Measurements from ENCODE around the gene PLEK.

The PLEK gene

GRCh38 chr2:68428746-68429145 lies 63.7 kb downstream of the PLEK start:
- Histone ChIP-seq H3K9me3 (ENCODE audit: control insufficient read depth, insufficient read depth, low read depth, low read length) (no peaks in the 10 kb centered on the region), H3K27ac (ENCODE audit: extremely low read depth, low read depth, low read length) (no peak overlapping the region), H3K4me3 (ENCODE audit: low read depth, low read length) (no peak overlapping the region), H3K36me3 (ENCODE audit: control insufficient read depth in 2 of 2, insufficient read depth in 1 of 2, low read length in 2 of 2) (no peaks in the 10 kb centered on the region), H3K4me1 (ENCODE audit: control insufficient read depth, insufficient read depth, low read length) (no peaks in the 10 kb centered on the region)
- TF ChIP-seq MZF1 (tag by site-specific recombination; IDR thresholded peaks at IDR 0.05; ENCODE audit: borderline replicate concordance) = no peak
- ChIA-PET POLR2A (no interaction called here), CTCF (interaction anchor here (1.7 kb wide), 1 partner anchor 12 kb away, joined by 9 read pairs; no protein-coding TSS in a partner anchor)

- ChIA-PET CTCF (interaction anchor here (1.7 kb wide), 1 partner anchor 12 kb away, joined by 9 read pairs; no protein-coding TSS in a partner anchor), POLR2A (no interaction called here)
- Histone ChIP-seq H3K9me3 (ENCODE audit: control insufficient read depth, insufficient read depth, low read depth, low read length) (no peaks in the 10 kb centered on the region), H3K4me3 (ENCODE audit: low read depth, low read length) (no peak overlapping the region), H3K36me3 (ENCODE audit: control insufficient read depth in 2 of 2, insufficient read depth in 1 of 2, low read length in 2 of 2) (no peaks in the 10 kb centered on the region), H3K27ac (ENCODE audit: extremely low read depth, low read depth, low read length) (no peak overlapping the region), H3K4me1 (ENCODE audit: control insufficient read depth, insufficient read depth, low read length) (no peaks in the 10 kb centered on the region)
- TF ChIP-seq ZNF423 (tag by site-specific recombination; IDR thresholded peaks at IDR 0.05) (no peak), ZNF785 (tag by site-specific recombination; IDR thresholded peaks at IDR 0.05) (no peak), ZNF610 (tag by site-specific recombination; IDR thresholded peaks at IDR 0.05; ENCODE audit: borderline replicate concordance) (no peak), ZNF18 (tag by site-specific recombination; IDR thresholded peaks at IDR 0.05) (no peak), MEIS1 (CRISPR knock-in tag; IDR thresholded peaks at IDR 0.05; ENCODE audit: borderline replicate concordance) (no peak)
Observed at GRCh38 chr2:68429311-68429826, 64.3 kb downstream of the PLEK start.

GRCh38 chr2:68431316-68431972 lies 66.4 kb downstream of the PLEK start:
- POLR2A ChIA-PET = no interaction called here
- H3K4me1 ChIP-seq (ENCODE audit: control insufficient read depth, insufficient read depth, low read length) = no peaks in the 10 kb centered on the region
- CTCF ChIA-PET = interaction anchor here (1.0 kb wide), 1 partner anchor 10 kb away, joined by 3 read pairs; no protein-coding TSS in a partner anchor

More at GRCh38 chr2:68431316-68431972, 66.4 kb downstream of the PLEK start:
- no peak for TF ChIP-seq ZNF707 (tag by site-specific recombination; IDR thresholded peaks at IDR 0.05)
- no peak for TF ChIP-seq ZNF747 (tag by site-specific recombination; IDR thresholded peaks at IDR 0.05)
- TF ChIP-seq ZNF768 (tag by site-specific recombination; IDR thresholded peaks at IDR 0.05) = no peak
- TF ChIP-seq, protein P1, sequence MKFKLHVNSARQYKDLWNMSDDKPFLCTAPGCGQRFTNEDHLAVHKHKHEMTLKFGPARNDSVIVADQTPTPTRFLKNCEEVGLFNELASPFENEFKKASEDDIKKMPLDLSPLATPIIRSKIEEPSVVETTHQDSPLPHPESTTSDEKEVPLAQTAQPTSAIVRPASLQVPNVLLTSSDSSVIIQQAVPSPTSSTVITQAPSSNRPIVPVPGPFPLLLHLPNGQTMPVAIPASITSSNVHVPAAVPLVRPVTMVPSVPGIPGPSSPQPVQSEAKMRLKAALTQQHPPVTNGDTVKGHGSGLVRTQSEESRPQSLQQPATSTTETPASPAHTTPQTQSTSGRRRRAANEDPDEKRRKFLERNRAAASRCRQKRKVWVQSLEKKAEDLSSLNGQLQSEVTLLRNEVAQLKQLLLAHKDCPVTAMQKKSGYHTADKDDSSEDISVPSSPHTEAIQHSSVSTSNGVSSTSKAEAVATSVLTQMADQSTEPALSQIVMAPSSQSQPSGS (tag by site-specific recombination; IDR thresholded peaks at IDR 0.05; ENCODE audit: low read depth) = no peak
- no peak for TF ChIP-seq ZNF670 (tag by site-specific recombination; IDR thresholded peaks at IDR 0.05; ENCODE audit: low read depth)
- TF ChIP-seq ZNF843 (tag by site-specific recombination; IDR thresholded peaks at IDR 0.05) = no peak
- no peak for TF ChIP-seq ZNF692 (tag by site-specific recombination; IDR thresholded peaks at IDR 0.05)
- no peak for TF ChIP-seq ZNF37A (tag by site-specific recombination; IDR thresholded peaks at IDR 0.05)
- TF ChIP-seq ZNF677 (tag by site-specific recombination; IDR thresholded peaks at IDR 0.05) = no peak
- TF ChIP-seq ZNF157 (tag by site-specific recombination; IDR thresholded peaks at IDR 0.05) = no peak
- no peak for TF ChIP-seq ZSCAN30 (tag by site-specific recombination; IDR thresholded peaks at IDR 0.05)
- TF ChIP-seq YY2 (tag by site-specific recombination; IDR thresholded peaks at IDR 0.05) = no peak
- H3K36me3 ChIP-seq (ENCODE audit: control insufficient read depth in 2 of 2, insufficient read depth in 1 of 2, low read length in 2 of 2) = no peaks in the 10 kb centered on the region
- no peak overlapping the region for H3K4me3 ChIP-seq (ENCODE audit: low read depth, low read length)
- no peak overlapping the region for H3K27ac ChIP-seq (ENCODE audit: extremely low read depth, low read depth, low read length)
- no peaks in the 10 kb centered on the region for H3K9me3 ChIP-seq (ENCODE audit: control insufficient read depth, insufficient read depth, low read depth, low read length)

Measured in HEK293 (cell line).